Endothelial cell of umbilical vein (primary cell): ENCODE data around the gene RNGTT. TPM values are rescaled to one million over a fixed set of nuclear protein-coding genes. Genes with fewer than 3 reads are reported as not detected.

Experiments used
- BruUV-seq: library from RNA; stranded (reverse); fragments of 400-500 nt; replicated peaks from 2 replicates; lab custom pipeline; 2021; lab: Mats Ljungman, UMichigan
- CTCF ChIA-PET: fragments of 300-600, 350-600 bp; sonication (Branson Sonifier 250); formaldehyde crosslinking; loops from one replicate; lab custom pipeline; 2021; ENCODE audit warnings: antibody characterized with exemption, inconsistent platforms; lab: Charles Lee
- POLR2A ChIA-PET: fragments of 300-600, 350-600 bp; sonication (Branson Sonifier 250); formaldehyde crosslinking; loops from one replicate; lab custom pipeline; 2021; ENCODE audit warnings: antibody characterized with exemption, inconsistent platforms; lab: Charles Lee
- DNase-seq: peaks from one replicate; pipeline ENCODE4 v3.0.0-alpha.2; 2011; ENCODE audit warnings: low read depth, low spot score
- FAIRE-seq: peaks from 2 replicates; lab custom pipeline; 2011; peaks lifted over from hg19 to GRCh38; lab: Jason Lieb, UNC
- H2AFZ ChIP-seq: 2 replicates; pipeline ENCODE4 v1.6.0; 2012; ENCODE audit warnings: low read depth, low read length, control low read depth, inconsistent platforms
- H3K27ac ChIP-seq: 2 replicates; pipeline ENCODE4 v1.5.1; 2011; ENCODE audit warnings: low read depth, mild to moderate bottlenecking, control low read depth, low read length, moderate library complexity; ENCODE audit not compliant: insufficient read depth
- H3K27me3 ChIP-seq, 2 experiments: 2 replicates each; pipeline versions ENCODE4 v1.6.0 to v1.6.1; 2011; ENCODE audit warnings: low read length in 2 of 2, mixed read lengths in 1 of 2; ENCODE audit not compliant: control insufficient read depth in 2 of 2, insufficient read depth in 2 of 2
- H3K36me3 ChIP-seq, 2 experiments: 2 replicates in 1 of 2; 3 replicates in 1 of 2; pipeline ENCODE4 v1.5.1; 2011; ENCODE audit warnings: low read length in 2 of 2, mild to moderate bottlenecking in 1 of 2, moderate library complexity in 1 of 2; ENCODE audit not compliant: control insufficient read depth in 2 of 2, insufficient read depth in 2 of 2; ENCODE audit errors: extremely low read depth in 1 of 2
- H3K4me1 ChIP-seq: 3 replicates; pipeline ENCODE4 v1.5.1; 2011; ENCODE audit warnings: mild to moderate bottlenecking, low read length; ENCODE audit not compliant: control insufficient read depth, insufficient read depth; ENCODE audit errors: extremely low read depth
- H3K4me2 ChIP-seq: 2 replicates; pipeline ENCODE4 v1.6.1; 2011; ENCODE audit warnings: low read length, control low read depth, mixed read lengths; ENCODE audit not compliant: insufficient read depth
- H3K4me3 ChIP-seq, 3 experiments: fragments of 200-600 bp in 1 of 3; sonication (generic), shearing (Covaris generic) in 1 of 3; replicated peaks in 1 of 3; 2 replicates each; pipeline ENCODE4 v1.5.1; 2011 to 2016; ENCODE audit warnings: control low read depth in 3 of 3, low read length in 3 of 3, mild to moderate bottlenecking in 2 of 3, inconsistent platforms in 1 of 3, low read depth in 1 of 3, moderate library complexity in 1 of 3; ENCODE audit not compliant: insufficient read depth in 1 of 3
- H3K79me2 ChIP-seq: 2 replicates; pipeline ENCODE4 v1.6.0; 2012; ENCODE audit warnings: low read length, inconsistent platforms; ENCODE audit not compliant: control insufficient read depth, insufficient read depth
- H3K9ac ChIP-seq: replicated peaks from 2 replicates; pipeline ENCODE3; 2011; ENCODE audit warnings: low read length, control low read depth; ENCODE audit not compliant: insufficient read depth; ENCODE audit errors: extremely low read depth
- H3K9me1 ChIP-seq: replicated peaks from 3 replicates; pipeline ENCODE4 v1.6.0; 2011; ENCODE audit warnings: mild to moderate bottlenecking, low read length; ENCODE audit not compliant: control insufficient read depth, insufficient read depth; ENCODE audit errors: extremely low read depth
- H3K9me3 ChIP-seq: replicated peaks from 2 replicates; pipeline ENCODE4 v1.5.1; 2012; ENCODE audit warnings: low read length, inconsistent platforms; ENCODE audit not compliant: control insufficient read depth, insufficient read depth
- H4K20me1 ChIP-seq: replicated peaks from 2 replicates; pipeline ENCODE3; 2011; ENCODE audit warnings: mild to moderate bottlenecking, low read length; ENCODE audit not compliant: control insufficient read depth, insufficient read depth; ENCODE audit errors: extremely low read depth
- EZH2 ChIP-seq: IDR thresholded peaks from 2 replicates; pipeline ENCODE4 v1.6.1; 2012; ENCODE audit warnings: borderline replicate concordance, low read depth, mild to moderate bottlenecking, moderate library complexity, low read length, inconsistent platforms; ENCODE audit not compliant: severe bottlenecking
- JUN ChIP-seq: IDR thresholded peaks from 2 replicates; pipeline ENCODE4 v1.6.1; 2011; ENCODE audit warnings: borderline replicate concordance, low read depth; ENCODE audit not compliant: insufficient read length, insufficient read depth
- MYC ChIP-seq: IDR thresholded peaks from one replicate; pipeline ENCODE4 v1.6.1; 2011; ENCODE audit warnings: mild to moderate bottlenecking, low read depth, low read length
- POLR2A ChIP-seq: IDR thresholded peaks from 2 replicates; pipeline ENCODE4 v1.6.1; 2012; ENCODE audit warnings: low read depth, mild to moderate bottlenecking, control low read depth, low read length
- dilution Hi-C: fragments of 300-500 bp; cut with MboI; formaldehyde crosslinking; loops from one replicate; pipeline ENCODE4 v1.15.0; 2019; ENCODE audit warnings: low sequenced_read_pairs; ENCODE audit not compliant: extremely low pct_ligation_motif_present
- intact Hi-C: fragments of 100-400 bp; cut with micrococcal nuclease; formaldehyde crosslinking; loops from one replicate; pipeline ENCODE4 v1.10.0; 2022
- polyA plus RNA-seq, 4 experiments: library from polyadenylated mRNA; depleted of rRNA in 3 of 4; stranded (reverse) in 3 of 4; unstranded in 1 of 4; fragments of >200 nt; gene quantifications; 2 replicates each; pipeline versions ENCODE4 v1.2.1 to v1.2.3, GENCODE V29; 2011 to 2012; ENCODE audit warnings: missing spikeins in 1 of 4
- total RNA-seq: library from RNA; stranded (reverse); gene quantifications from 2 replicates; pipeline ENCODE4 v1.2.3, GENCODE V29; 2021
- TF ChIP-seq, protein P1 (sequence below), 2 donors: IDR thresholded peaks; 1 replicate in 1 of 2; 2 replicates in 1 of 2; pipeline ENCODE4 v1.5.1; 2011; ENCODE audit warnings: low read length in 2 of 2, mild to moderate bottlenecking in 2 of 2, moderate library complexity in 2 of 2, control low read depth in 1 of 2, inconsistent platforms in 1 of 2, low read depth in 1 of 2; ENCODE audit not compliant: insufficient read depth in 1 of 2; ENCODE audit errors: extremely low read depth in 1 of 2
- TF ChIP-seq, protein P2 (sequence below): IDR thresholded peaks from 2 replicates; pipeline ENCODE4 v1.6.1; 2011; ENCODE audit not compliant: insufficient read depth, insufficient read length

The RNGTT gene
- total and polyA plus RNA-seq, 2 donors (not counting 3 experiments of a cell fraction or from before 2014, with no cell fraction given) = 2.1 to 13.1 TPM

DNA sequence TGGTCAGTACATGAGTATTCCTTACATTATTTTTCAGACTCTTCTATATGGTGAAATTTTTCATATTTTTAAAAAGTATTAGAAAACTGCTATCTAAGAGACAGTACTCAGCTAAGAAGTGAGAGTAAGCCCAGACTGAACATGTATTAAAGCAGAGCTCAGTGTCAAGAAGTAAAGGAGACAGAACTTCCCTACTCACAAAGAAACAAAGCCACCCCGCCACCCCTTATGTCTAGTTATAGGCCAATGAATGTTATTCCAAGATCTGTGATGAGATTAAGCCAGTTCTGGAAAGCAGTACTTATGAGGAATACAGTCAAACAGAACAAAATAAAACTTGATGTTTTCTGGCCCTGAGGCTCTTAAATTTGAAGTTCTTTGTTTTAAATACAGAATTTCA lies 114.5 kb downstream of the RNGTT start:
- no peak overlapping the region for H2AFZ ChIP-seq
- no TSS peak for BruUV-seq
- POLR2A ChIA-PET = no interaction called here

More for the DNA sequence above, 114.5 kb downstream of the RNGTT start:
- H3K27ac ChIP-seq = no peak overlapping the region
- no peak overlapping the region for H3K4me2 ChIP-seq
- CTCF ChIA-PET = interaction anchor here (0.8 to 1.3 kb wide), 4 partner anchors 9 to 22 kb away, joined by 3 to 4 read pairs (median 4); no protein-coding TSS in a partner anchor
- no peaks in the 10 kb centered on the region for H3K79me2 ChIP-seq
- intact Hi-C loops (no loop called here), dilution Hi-C loops (no loop called here)
- no peaks in the 10 kb centered on the region for H4K20me1 ChIP-seq
- H3K27me3 ChIP-seq = no peaks in the 10 kb centered on the region
- H3K36me3 ChIP-seq = no peaks in the 10 kb centered on the region
- H3K9me1 ChIP-seq = no peaks in the 10 kb centered on the region
- no peaks in the 10 kb centered on the region for H3K9me3 ChIP-seq
- no peak overlapping the region for H3K9ac ChIP-seq
- no peak overlapping the region for H3K4me3 ChIP-seq
- TF ChIP-seq EZH2 (no peak), MYC (no peak), JUN (no peak), POLR2A (no peak)
- TF ChIP-seq, protein P1, sequence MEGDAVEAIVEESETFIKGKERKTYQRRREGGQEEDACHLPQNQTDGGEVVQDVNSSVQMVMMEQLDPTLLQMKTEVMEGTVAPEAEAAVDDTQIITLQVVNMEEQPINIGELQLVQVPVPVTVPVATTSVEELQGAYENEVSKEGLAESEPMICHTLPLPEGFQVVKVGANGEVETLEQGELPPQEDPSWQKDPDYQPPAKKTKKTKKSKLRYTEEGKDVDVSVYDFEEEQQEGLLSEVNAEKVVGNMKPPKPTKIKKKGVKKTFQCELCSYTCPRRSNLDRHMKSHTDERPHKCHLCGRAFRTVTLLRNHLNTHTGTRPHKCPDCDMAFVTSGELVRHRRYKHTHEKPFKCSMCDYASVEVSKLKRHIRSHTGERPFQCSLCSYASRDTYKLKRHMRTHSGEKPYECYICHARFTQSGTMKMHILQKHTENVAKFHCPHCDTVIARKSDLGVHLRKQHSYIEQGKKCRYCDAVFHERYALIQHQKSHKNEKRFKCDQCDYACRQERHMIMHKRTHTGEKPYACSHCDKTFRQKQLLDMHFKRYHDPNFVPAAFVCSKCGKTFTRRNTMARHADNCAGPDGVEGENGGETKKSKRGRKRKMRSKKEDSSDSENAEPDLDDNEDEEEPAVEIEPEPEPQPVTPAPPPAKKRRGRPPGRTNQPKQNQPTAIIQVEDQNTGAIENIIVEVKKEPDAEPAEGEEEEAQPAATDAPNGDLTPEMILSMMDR (IDR thresholded peaks at IDR 0.05; ENCODE audit: extremely low read depth in 1 of 2, insufficient read depth in 1 of 2, low read depth in 1 of 2, low read length in 2 of 2) = no peak
- TF ChIP-seq, protein P2, sequence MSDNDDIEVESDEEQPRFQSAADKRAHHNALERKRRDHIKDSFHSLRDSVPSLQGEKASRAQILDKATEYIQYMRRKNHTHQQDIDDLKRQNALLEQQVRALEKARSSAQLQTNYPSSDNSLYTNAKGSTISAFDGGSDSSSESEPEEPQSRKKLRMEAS = no peak
- DNase-seq (peak; percentile 79), FAIRE-seq (peak; percentile 56)
- H3K4me1 ChIP-seq = no peaks in the 10 kb centered on the region
